HG02852 (cell line): ENCODE results near the gene ZNF133.
A peak's percentile ranks its signal among the peaks of the same experiment; 100 is the strongest.
"Not testable (repeated sequence)": the region's sequence is repeated elsewhere in the genome, so short reads cannot be mapped to it uniquely, and the experiment has no call there.

Experiments used
- ATAC-seq: cut with Tn5 transposase; IDR thresholded peaks from one replicate; pipeline ENCODE4 v1.9.1; 2021; ENCODE audit warnings: mild to moderate bottlenecking, moderate library complexity; ENCODE audit not compliant: unreplicated experiment

ZNF133 gene

GRCh38 chr20:18287915-18288748 lies at the start of gene ZNF133:
TSS of gene ZNF133 (plus strand) at chr20:18288527. CDS start at chr20:18305687, 17,160 bp downstream.
- peak; percentile 97 for ATAC-seq

- ATAC-seq, result no peak
Observed at GRCh38 chr20:18240997-18241396, 47.3 kb upstream of the ZNF133 start.

DNA sequence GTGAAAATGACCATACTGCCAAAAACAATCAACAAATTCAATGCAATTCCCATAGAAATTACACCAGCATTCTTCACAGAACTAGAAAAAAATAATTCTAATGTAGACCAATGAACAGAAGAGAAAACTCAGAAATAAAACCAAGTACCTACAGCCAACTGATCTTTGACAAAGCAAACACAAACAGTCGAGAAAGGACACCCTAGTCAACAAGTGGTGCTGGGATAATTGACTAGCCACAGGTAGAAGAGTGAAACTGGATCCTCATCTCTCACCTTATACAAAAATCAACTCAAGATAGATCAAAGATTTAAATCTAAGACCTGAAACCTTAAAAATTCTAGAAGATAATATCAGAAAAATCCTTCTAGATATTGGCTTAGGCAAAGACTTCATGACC lies 44.5 kb upstream of the ZNF133 start:
- ATAC-seq, result no peak

GRCh38 chr20:18248545-18248944 lies 39.8 kb upstream of the ZNF133 start:
- ATAC-seq, result not testable (repeated sequence)

DNA sequence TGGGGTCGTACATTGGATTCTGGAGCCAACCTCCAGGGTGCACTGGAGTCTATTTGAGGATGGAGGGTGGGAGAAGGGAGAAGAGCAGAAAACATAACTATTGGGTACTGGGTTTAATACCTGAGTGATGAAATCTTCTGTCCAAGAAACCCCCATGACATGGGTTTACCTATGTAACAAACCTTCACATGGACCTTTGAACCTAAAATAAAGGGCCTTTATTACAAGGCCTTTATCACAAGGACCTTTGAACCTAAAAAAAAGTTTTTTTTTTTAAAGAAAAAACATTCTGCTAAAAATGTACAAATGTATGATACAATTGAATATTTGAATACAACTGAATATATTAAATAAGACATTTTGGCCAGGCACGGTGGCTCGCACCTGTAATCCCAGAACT lies 38.1 kb upstream of the ZNF133 start:
- no peak for ATAC-seq

DNA sequence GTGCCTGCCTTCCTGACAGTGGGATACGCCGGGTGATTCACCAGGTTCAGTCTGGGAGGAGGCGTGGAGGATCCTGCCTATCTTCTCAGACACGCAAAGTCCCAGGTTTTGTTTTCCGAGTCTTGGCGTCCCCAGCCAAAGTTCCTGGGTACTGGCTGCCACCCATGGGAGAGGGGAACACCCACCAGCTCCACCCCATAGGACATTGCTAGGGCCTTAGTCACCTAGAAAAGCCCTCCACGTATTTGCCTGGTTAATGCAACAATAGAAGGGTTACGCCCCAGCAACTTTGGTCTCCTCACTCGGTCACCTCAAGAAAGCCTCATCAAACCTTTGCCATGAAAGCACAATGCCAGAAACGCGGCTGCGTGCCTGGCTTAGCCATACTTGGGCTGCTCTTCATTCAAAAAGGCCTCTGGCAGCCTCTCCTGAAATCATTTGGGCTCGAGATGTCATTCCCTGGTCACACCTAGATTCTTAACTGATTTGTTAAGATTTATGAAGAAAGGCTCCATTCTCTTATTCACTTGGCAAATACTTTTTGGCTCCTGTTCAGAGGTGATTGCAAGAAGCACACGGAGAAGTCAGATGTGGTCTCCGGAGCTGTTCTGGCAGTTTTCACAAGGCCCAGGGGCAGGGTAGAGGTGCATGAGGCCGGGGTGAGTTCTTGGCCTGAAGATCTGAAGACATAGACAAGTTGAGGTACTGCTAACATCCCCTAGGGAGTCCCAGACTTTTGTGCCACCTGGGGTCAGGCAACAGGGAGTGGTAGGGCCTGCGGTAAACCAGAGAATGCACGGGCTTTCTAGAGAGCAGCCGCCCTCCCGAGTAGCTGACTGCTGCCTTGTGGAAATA lies 35.5 kb upstream of the ZNF133 start:
- no peak for ATAC-seq

GRCh38 chr20:18254615-18255014 lies 33.7 kb upstream of the ZNF133 start:
- ATAC-seq, result no peak

DNA sequence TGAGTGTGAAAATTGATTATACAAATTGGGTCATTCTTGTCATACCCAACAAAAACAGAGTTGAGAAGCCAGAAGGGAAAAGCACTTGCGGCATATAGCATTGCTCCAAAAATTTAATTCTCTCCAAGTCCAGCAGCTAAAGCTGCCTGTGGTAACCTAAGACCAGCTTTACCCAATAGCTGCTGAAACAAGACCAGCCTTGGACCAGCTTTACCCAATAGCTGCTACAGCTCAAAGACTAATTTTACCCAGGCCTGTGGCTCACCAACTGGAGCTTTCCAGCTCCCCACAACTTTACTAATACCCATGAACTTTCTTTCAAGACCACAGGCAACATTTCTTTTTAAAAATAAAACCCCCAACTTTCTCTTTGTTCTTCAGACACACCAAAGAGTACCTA lies 32.8 kb upstream of the ZNF133 start:
- no peak for ATAC-seq

GRCh38 chr20:18256440-18257090 lies 31.8 kb upstream of the ZNF133 start:
- no peak for ATAC-seq

DNA sequence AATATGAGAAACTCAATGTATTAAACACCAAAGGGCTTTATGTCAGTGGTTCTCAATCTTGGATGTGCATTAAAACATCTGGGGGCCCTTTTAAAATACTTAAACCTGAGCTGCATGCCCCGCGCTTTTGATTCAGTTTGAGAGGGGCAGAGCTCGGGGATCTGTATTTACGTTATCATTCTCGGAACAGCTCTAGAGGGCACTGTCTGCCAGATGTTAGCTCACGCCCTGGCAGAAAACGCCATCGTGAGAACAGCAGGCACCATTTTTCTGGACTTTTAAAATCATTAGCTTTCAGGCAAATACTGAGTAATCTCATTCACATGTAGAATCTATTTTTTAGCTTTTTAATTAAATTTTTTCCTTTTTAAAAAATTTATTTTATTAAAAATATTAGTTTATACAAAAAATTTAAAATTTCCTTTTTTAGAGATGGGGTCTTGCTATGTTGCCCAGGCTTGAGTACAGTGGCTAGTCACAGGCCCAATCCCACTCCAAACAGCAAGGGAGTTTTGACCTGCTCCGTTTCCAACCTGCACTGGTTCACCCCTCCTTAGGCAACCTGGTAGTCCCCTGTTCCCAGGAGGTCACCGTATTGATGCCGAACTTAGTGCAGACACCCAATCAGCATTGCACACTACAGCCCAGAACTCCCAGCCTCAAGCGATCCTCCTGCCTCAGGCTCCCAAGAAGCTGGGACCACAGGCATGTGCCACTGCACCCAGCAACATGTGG lies 30.0 kb upstream of the ZNF133 start:
- ATAC-seq, result no peak

GRCh38 chr20:18259730-18260129 lies 28.6 kb upstream of the ZNF133 start:
- no peak for ATAC-seq

DNA sequence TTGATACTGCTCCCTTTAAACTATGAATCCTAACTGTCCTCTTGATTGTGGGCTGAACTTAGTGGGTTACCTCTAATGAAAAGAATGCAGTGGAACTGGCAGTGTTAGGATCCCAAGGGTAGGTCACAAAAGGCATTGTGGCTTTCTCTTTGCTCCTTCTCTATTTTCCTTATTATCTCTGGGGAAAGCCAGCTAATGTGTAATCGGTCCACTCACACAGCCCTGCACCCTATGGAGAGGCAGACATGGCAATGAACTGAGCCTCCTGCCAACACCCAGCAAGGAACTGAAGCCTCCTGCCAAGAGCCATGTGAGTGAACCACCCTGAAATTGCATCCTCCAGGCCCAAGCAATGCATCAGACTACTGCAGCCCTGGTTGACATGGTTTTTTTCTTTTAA lies 24.6 kb upstream of the ZNF133 start:
- ATAC-seq, result no peak

DNA sequence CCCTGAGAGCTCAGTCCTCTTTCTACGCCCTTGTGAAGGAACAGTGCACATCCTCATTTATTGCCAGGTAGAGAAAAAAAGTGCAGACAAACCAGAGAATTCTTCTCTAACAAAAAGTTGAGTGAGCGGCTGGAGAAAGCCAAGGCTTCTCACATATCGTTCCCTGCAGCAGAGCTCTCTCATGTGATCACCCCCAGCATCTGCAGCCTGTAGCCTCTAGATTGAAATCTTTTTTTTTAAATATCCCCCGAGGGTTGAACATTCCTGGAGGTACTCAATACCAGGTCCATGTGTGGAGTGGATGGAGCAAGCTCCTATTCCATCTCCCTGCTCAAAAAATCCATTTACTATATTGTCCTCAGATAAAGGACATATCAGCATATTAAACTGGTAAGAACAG lies 22.9 kb upstream of the ZNF133 start:
- no peak for ATAC-seq

GRCh38 chr20:18266282-18266681 lies 22.0 kb upstream of the ZNF133 start:
- no peak for ATAC-seq

GRCh38 chr20:18267815-18268214 lies 20.5 kb upstream of the ZNF133 start:
- no peak for ATAC-seq

DNA sequence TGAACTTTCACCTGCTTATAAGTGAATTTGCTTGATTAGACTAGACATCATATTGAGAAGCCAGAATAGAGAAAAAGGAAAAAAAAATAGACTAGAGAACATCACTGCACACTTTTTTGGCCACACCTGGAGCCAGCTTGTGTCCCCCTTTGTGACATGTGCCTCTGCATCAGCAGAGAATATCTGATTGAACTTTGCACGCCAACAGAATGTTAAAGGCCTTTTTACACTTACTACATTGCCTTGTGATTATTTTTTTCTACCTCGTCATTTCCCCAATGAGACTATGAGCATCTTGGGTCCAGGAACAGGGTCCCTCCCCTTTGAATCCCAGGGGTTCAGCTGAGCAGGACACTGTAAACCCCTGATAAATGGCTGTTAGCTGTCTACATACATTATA lies 17.2 kb upstream of the ZNF133 start:
- ATAC-seq, result no peak

GRCh38 chr20:18272451-18272850 lies 15.9 kb upstream of the ZNF133 start:
- ATAC-seq, result no peak

DNA sequence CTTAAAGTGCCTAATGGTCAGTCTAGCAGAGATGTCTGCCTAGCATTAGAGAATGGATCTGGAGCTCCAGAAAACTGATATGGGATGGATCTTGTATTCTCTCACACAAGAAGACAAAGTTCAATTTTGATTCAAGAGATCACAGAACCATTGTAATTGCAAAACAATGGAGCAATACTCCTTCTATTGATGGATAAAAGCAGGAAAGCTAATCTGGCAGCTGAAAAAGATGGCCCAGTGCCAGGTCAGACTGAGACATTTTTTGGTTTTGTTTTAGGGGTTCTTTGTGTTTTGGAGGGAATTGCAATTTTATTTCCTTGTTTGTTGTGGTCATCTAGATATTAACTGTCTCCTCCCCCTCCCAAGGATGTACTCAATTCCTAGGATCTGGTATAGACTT lies 14.6 kb upstream of the ZNF133 start:
- ATAC-seq, result no peak

GRCh38 chr20:18275960-18276359 lies 12.4 kb upstream of the ZNF133 start:
- not testable (repeated sequence) for ATAC-seq

DNA sequence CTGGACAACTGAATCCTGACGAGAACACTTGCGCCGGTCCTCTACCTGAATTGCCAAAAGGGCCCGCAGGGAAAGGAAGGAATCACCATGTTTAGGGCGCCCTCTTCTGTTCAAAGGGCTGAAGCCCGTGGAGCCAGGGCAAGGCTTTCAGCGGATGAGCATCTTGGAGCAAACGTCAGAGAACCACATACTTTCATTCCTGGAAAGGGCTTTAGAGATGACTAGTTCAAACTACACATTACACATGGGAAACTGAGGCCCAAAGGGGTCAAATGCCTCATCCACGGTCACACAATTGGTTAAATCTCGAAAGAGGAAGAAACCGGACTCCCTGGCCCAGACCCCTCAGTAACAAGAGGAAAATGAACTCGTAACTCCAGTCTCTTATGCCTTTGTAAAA lies 11.5 kb upstream of the ZNF133 start:
- ATAC-seq, result no peak

GRCh38 chr20:18279242-18279641 lies 9.1 kb upstream of the ZNF133 start:
- no peak for ATAC-seq
